ENCODE results near the gene CCDC194.

Gene CCDC194

GRCh38 chr19:17393914-17394313 lies at the start of gene CCDC194:
CCDC194 (minus strand) TSS chr19:17394196; CDS start chr19:17394158, 38 bp downstream.
- FAIRE-seq: no peak

- FAIRE-seq: peak; percentile 15
These were observed 47.4 kb upstream of the CCDC194 start for GRCh38 chr19:17441241-17442021.

GRCh38 chr19:17436874-17437267 lies 42.9 kb upstream of the CCDC194 start:
- no peak for FAIRE-seq

GRCh38 chr19:17436094-17436873 lies 42.3 kb upstream of the CCDC194 start:
- no peak for FAIRE-seq

GRCh38 chr19:17435218-17435617 lies 41.2 kb upstream of the CCDC194 start:
- FAIRE-seq: no peak

GRCh38 chr19:17431417-17431816 lies 37.4 kb upstream of the CCDC194 start:
- no peak for FAIRE-seq

GRCh38 chr19:17429641-17430113 lies 35.7 kb upstream of the CCDC194 start:
- FAIRE-seq: no peak

GRCh38 chr19:17424743-17425365 lies 30.9 kb upstream of the CCDC194 start:
- FAIRE-seq: peak; percentile 11

GRCh38 chr19:17423429-17424208 lies 29.6 kb upstream of the CCDC194 start:
- FAIRE-seq: no peak

- FAIRE-seq: no peak
These were observed 27.9 kb upstream of the CCDC194 start for GRCh38 chr19:17421942-17422341.

GRCh38 chr19:17420475-17420924 lies 26.5 kb upstream of the CCDC194 start:
- no peak for FAIRE-seq

GRCh38 chr19:17419621-17420474 lies 25.9 kb upstream of the CCDC194 start, which contains the start of gene MVB12A:
MVB12A (plus strand) TSS chr19:17420047; CDS start chr19:17420136, 89 bp downstream.
- FAIRE-seq: peak; percentile 99

- FAIRE-seq: no peak
These were observed 25.2 kb upstream of the CCDC194 start for GRCh38 chr19:17419154-17419620.

GRCh38 chr19:17418710-17419109 lies 24.7 kb upstream of the CCDC194 start:
- FAIRE-seq: no peak

GRCh38 chr19:17415121-17415520 lies 21.1 kb upstream of the CCDC194 start:
- FAIRE-seq: no peak

GRCh38 chr19:17414097-17414496 lies 20.1 kb upstream of the CCDC194 start:
- FAIRE-seq: no peak

GRCh38 chr19:17411801-17412200 lies 17.8 kb upstream of the CCDC194 start:
- FAIRE-seq: no peak

- FAIRE-seq: no peak
These were observed 16.0 kb upstream of the CCDC194 start for GRCh38 chr19:17409990-17410389.

- no peak for FAIRE-seq
These were observed 12.8 kb upstream of the CCDC194 start for GRCh38 chr19:17406887-17407196.

- FAIRE-seq: no peak
These were observed 12.3 kb upstream of the CCDC194 start for GRCh38 chr19:17406046-17406886.

Measured in G401.6 (cell line).